ENCODE results near the gene EIF4A2.

DNA sequence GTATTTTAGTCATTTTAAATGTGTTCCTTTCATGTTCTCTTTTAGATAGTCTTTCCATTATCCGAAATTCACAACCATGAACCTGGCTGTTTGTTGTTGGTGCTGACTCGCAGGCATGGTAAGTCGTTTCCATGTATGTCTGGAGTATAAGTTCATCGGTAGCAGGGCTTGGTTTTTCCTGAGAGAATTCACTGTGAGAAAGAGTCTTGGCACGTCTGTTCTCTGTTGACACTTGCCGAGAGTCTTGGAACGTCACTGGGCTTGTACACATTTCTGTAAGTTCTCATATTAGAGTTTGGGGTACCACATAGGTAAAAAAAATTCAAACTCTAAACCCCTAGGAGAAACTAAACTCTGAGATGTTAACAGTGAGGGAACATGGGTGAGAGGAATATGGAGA, 29.4 kb upstream of the EIF4A2 start:
- TF ChIP-seq, protein P1, sequence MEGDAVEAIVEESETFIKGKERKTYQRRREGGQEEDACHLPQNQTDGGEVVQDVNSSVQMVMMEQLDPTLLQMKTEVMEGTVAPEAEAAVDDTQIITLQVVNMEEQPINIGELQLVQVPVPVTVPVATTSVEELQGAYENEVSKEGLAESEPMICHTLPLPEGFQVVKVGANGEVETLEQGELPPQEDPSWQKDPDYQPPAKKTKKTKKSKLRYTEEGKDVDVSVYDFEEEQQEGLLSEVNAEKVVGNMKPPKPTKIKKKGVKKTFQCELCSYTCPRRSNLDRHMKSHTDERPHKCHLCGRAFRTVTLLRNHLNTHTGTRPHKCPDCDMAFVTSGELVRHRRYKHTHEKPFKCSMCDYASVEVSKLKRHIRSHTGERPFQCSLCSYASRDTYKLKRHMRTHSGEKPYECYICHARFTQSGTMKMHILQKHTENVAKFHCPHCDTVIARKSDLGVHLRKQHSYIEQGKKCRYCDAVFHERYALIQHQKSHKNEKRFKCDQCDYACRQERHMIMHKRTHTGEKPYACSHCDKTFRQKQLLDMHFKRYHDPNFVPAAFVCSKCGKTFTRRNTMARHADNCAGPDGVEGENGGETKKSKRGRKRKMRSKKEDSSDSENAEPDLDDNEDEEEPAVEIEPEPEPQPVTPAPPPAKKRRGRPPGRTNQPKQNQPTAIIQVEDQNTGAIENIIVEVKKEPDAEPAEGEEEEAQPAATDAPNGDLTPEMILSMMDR (IDR thresholded peaks at IDR 0.05): no peak
- TF ChIP-seq, protein P2, sequence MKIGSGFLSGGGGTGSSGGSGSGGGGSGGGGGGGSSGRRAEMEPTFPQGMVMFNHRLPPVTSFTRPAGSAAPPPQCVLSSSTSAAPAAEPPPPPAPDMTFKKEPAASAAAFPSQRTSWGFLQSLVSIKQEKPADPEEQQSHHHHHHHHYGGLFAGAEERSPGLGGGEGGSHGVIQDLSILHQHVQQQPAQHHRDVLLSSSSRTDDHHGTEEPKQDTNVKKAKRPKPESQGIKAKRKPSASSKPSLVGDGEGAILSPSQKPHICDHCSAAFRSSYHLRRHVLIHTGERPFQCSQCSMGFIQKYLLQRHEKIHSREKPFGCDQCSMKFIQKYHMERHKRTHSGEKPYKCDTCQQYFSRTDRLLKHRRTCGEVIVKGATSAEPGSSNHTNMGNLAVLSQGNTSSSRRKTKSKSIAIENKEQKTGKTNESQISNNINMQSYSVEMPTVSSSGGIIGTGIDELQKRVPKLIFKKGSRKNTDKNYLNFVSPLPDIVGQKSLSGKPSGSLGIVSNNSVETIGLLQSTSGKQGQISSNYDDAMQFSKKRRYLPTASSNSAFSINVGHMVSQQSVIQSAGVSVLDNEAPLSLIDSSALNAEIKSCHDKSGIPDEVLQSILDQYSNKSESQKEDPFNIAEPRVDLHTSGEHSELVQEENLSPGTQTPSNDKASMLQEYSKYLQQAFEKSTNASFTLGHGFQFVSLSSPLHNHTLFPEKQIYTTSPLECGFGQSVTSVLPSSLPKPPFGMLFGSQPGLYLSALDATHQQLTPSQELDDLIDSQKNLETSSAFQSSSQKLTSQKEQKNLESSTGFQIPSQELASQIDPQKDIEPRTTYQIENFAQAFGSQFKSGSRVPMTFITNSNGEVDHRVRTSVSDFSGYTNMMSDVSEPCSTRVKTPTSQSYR (CRISPR knock-in tag; IDR thresholded peaks at IDR 0.05): no peak
- TF ChIP-seq, protein P3, sequence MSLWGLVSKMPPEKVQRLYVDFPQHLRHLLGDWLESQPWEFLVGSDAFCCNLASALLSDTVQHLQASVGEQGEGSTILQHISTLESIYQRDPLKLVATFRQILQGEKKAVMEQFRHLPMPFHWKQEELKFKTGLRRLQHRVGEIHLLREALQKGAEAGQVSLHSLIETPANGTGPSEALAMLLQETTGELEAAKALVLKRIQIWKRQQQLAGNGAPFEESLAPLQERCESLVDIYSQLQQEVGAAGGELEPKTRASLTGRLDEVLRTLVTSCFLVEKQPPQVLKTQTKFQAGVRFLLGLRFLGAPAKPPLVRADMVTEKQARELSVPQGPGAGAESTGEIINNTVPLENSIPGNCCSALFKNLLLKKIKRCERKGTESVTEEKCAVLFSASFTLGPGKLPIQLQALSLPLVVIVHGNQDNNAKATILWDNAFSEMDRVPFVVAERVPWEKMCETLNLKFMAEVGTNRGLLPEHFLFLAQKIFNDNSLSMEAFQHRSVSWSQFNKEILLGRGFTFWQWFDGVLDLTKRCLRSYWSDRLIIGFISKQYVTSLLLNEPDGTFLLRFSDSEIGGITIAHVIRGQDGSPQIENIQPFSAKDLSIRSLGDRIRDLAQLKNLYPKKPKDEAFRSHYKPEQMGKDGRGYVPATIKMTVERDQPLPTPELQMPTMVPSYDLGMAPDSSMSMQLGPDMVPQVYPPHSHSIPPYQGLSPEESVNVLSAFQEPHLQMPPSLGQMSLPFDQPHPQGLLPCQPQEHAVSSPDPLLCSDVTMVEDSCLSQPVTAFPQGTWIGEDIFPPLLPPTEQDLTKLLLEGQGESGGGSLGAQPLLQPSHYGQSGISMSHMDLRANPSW (CRISPR knock-in tag; conservative IDR thresholded peaks at IDR 0.05; ENCODE audit: low read depth): no peak
- TF ChIP-seq ZBTB21 (CRISPR knock-in tag; IDR thresholded peaks at IDR 0.05; ENCODE audit: borderline replicate concordance): no peak
- TF ChIP-seq, protein P4, sequence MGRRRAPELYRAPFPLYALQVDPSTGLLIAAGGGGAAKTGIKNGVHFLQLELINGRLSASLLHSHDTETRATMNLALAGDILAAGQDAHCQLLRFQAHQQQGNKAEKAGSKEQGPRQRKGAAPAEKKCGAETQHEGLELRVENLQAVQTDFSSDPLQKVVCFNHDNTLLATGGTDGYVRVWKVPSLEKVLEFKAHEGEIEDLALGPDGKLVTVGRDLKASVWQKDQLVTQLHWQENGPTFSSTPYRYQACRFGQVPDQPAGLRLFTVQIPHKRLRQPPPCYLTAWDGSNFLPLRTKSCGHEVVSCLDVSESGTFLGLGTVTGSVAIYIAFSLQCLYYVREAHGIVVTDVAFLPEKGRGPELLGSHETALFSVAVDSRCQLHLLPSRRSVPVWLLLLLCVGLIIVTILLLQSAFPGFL (CRISPR knock-in tag; IDR thresholded peaks at IDR 0.05; ENCODE audit: borderline replicate concordance): no peak
- no peak for TF ChIP-seq JUN (CRISPR knock-in tag; IDR thresholded peaks at IDR 0.05)
- TF ChIP-seq ESRRA (CRISPR knock-in tag; IDR thresholded peaks at IDR 0.05; ENCODE audit: borderline replicate concordance): no peak
- TF ChIP-seq TEAD4 (CRISPR knock-in tag; IDR thresholded peaks at IDR 0.05): no peak
- TF ChIP-seq, protein P5, sequence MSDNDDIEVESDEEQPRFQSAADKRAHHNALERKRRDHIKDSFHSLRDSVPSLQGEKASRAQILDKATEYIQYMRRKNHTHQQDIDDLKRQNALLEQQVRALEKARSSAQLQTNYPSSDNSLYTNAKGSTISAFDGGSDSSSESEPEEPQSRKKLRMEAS (CRISPR knock-in tag; IDR thresholded peaks at IDR 0.05): no peak
- TF ChIP-seq KAT7 (CRISPR knock-in tag; IDR thresholded peaks at IDR 0.05; ENCODE audit: borderline replicate concordance): no peak
- TF ChIP-seq, protein P6, sequence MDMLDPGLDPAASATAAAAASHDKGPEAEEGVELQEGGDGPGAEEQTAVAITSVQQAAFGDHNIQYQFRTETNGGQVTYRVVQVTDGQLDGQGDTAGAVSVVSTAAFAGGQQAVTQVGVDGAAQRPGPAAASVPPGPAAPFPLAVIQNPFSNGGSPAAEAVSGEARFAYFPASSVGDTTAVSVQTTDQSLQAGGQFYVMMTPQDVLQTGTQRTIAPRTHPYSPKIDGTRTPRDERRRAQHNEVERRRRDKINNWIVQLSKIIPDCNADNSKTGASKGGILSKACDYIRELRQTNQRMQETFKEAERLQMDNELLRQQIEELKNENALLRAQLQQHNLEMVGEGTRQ (CRISPR knock-in tag; IDR thresholded peaks at IDR 0.05): no peak
